BJ (cell line): Measurements from ENCODE around the gene PTHLH. TPM values are rescaled to one million over a fixed set of nuclear protein-coding genes. Genes with fewer than 3 reads are reported as not detected.

ENCODE experiments used
- CTCF ChIA-PET: fragments of 350-600 bp; formaldehyde crosslinking; extraction: SDS; loops from one replicate; lab custom pipeline; 2021; ENCODE audit warnings: antibody characterized with exemption, inconsistent platforms; lab: Yijun Ruan, JAX
- POLR2A ChIA-PET: fragments of 300-600 bp; sonication (Branson Sonifier 250); formaldehyde crosslinking; extraction: SDS; loops from one replicate; lab custom pipeline; 2021; ENCODE audit warnings: antibody characterized with exemption; lab: Charles Lee
- DNase-seq: peaks from one replicate; pipeline ENCODE4 v3.0.0-alpha.2; 2011; ENCODE audit warnings: low read depth
- H3K27me3 ChIP-seq: 2 replicates; pipeline ENCODE4 v1.6.0; 2011; ENCODE audit warnings: low read length; ENCODE audit not compliant: control insufficient read depth, insufficient read depth
- H3K36me3 ChIP-seq: 2 replicates; pipeline ENCODE4 v1.5.1; 2011; ENCODE audit warnings: low read length; ENCODE audit not compliant: control insufficient read depth, insufficient read depth
- H3K4me3 ChIP-seq: 2 replicates; pipeline ENCODE4 v1.5.1; 2011; ENCODE audit warnings: low read depth, mild to moderate bottlenecking, control low read depth, low read length
- CTCF ChIP-seq: IDR thresholded peaks from 2 replicates; pipeline ENCODE4 v1.5.1; 2011; ENCODE audit warnings: low read depth, mild to moderate bottlenecking, control low read depth, inconsistent platforms, low read length, moderate library complexity; ENCODE audit not compliant: insufficient read depth
- polyA plus RNA-seq: library from polyadenylated mRNA; depleted of rRNA; stranded (reverse); fragments of >200 nt; gene quantifications from 2 replicates; pipeline ENCODE4 v1.2.3, GENCODE V29; 2011

The PTHLH gene
- polyA plus RNA-seq, 1 experiment = 0.22 TPM

GRCh38 chr12:27979145-27979544, 6.6 kb upstream of the PTHLH start:
- no peak for DNase-seq
- no peaks in the 10 kb centered on the region for H3K36me3 ChIP-seq
- ChIA-PET POLR2A (no interaction called here), CTCF (no interaction called here)
- TF ChIP-seq CTCF = no peak
- peaks cover 17% of the 10 kb centered on the region for H3K27me3 ChIP-seq
- no peak overlapping the region for H3K4me3 ChIP-seq

- ChIA-PET CTCF (interaction anchor here (0.9 kb wide), 1 partner anchor 9 kb away, joined by 4 read pairs; no protein-coding TSS in a partner anchor), POLR2A (no interaction called here)
- H3K36me3 ChIP-seq = no peaks in the 10 kb centered on the region
- H3K4me3 ChIP-seq = peak overlapping the region; percentile 19; the same call in 1 of the 2 replicates
- peaks cover 31% of the 10 kb centered on the region for H3K27me3 ChIP-seq
- DNase-seq = no peak
- no peak for TF ChIP-seq CTCF
These were observed 2.9 kb upstream of the PTHLH start for GRCh38 chr12:27975222-27976136.

GRCh38 chr12:27974735-27975221, 2.2 kb upstream of the PTHLH start:
- no peaks in the 10 kb centered on the region for H3K36me3 ChIP-seq
- H3K4me3 ChIP-seq = peak overlapping the region; percentile 19; the same call in 1 of the 2 replicates
- TF ChIP-seq CTCF = no peak
- POLR2A ChIA-PET = no interaction called here
- no peak for DNase-seq
- peaks cover 31% of the 10 kb centered on the region for H3K27me3 ChIP-seq
- CTCF ChIA-PET = no interaction called here

- no peak for DNase-seq
- H3K36me3 ChIP-seq = no peaks in the 10 kb centered on the region
- peaks cover 32% of the 10 kb centered on the region for H3K27me3 ChIP-seq
- ChIA-PET POLR2A (interaction anchor here (0.7 kb wide), 1 partner anchor 116 kb away, joined by 5 read pairs; no protein-coding TSS in a partner anchor), CTCF (no interaction called here)
- H3K4me3 ChIP-seq = no peak overlapping the region
- no peak for TF ChIP-seq CTCF
These were observed 956 bp upstream of the PTHLH start for GRCh38 chr12:27973487-27973890.

GRCh38 chr12:27971606-27972005, 927 bp downstream of the PTHLH start:
- TF ChIP-seq CTCF = no peak
- CTCF ChIA-PET = interaction anchor here (1.2 kb wide), 1 partner anchor 13 kb away, joined by 5 read pairs; no protein-coding TSS in a partner anchor
- peaks cover 29% of the 10 kb centered on the region for H3K27me3 ChIP-seq
- POLR2A ChIA-PET = no interaction called here
- H3K36me3 ChIP-seq = no peaks in the 10 kb centered on the region
- H3K4me3 ChIP-seq = no peak overlapping the region
- DNase-seq = no peak
